ENCODE data around the gene CST4.
"Not testable (repeated sequence)": the region's sequence is repeated elsewhere in the genome, so short reads cannot be mapped to it uniquely, and the experiment has no call there.

CST4 gene

GRCh38 chr20:23640018-23640601 is 48.7 kb downstream of the CST4 start:
- DNase-seq = no peak

DNA sequence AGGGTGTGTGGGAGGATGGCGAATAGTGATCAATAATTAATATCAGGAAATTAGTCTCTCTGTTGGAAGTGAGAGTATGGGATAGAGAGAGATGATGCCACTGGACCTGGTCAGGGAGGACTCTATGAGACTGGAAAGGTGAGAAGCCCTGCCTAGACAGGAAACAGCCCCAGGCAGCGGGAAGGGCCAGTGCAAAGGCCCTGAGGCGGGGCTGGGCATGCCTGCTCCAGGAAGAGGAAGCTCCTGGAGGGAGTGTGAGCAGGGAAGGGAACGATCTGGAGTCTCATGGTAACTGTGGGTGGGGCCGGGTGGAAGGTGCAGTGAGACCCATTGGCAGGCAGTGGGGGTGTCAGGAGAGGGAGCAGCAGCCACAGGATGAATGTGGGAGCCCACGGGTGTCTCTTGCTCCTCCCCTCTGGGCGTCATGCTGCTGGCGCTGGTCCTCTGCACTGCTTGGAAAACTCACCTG is 49.3 kb downstream of the CST4 start:
- DNase-seq = no peak

- DNase-seq = no peak
Measured at GRCh38 chr20:23638309-23638708, 50.5 kb downstream of the CST4 start.

GRCh38 chr20:23637282-23638221 is 51.3 kb downstream of the CST4 start, which contains the start of gene CST3:
CST3 (minus strand) TSS chr20:23637955; CDS start chr20:23637862, 93 bp downstream.
- no peak for DNase-seq

DNA sequence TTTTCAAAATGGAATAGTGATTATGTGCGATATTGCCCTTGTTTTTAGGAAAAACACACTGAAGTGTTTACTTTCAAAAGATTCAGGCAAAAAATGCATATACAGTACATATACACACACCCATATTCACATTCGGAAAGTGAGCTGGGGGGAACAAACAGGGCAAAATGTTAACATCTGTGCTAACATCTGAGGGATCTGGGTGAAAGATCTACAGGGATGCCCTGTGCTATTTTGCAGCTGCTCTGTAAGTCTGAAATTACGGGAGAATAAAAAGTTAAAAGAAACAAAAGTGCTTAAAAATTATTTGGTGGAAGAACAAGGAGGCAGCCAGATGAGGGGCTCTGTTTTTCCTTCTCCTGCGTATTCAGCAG is 51.9 kb downstream of the CST4 start:
- DNase-seq = no peak

GRCh38 chr20:23636182-23636907 is 52.5 kb downstream of the CST4 start:
- no peak for DNase-seq

GRCh38 chr20:23635768-23636090 is 53.1 kb downstream of the CST4 start:
- not testable (repeated sequence) for DNase-seq

Measured in stimulated activated CD4-positive, alpha-beta T cell treated with anti-CD3 and anti-CD28 coated beads, Interleukin-4, amount 100 ng/mL, for 4 hours (primary cell).